ENCODE data around the gene NTRK3.

DNA sequence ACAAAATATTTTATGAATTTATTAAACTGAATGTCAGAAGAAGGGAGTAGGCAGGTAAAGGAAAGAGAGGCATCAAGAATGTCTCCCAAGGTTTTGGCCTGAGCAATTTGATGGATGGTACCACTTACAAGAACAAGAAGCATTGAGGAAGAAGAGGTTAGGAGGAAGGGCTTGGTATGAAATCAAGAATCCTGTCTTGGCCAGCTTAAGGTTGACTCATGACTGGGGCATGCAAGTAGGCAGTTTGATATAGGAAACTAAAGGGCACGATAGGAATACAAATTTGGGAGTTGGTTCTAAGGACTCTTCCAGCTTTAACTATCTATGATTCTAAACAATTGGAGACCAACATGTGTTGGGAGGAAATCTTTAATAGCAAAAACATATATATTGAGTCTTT is 79.1 kb downstream of the NTRK3 start:
- TF ChIP-seq, protein P1, sequence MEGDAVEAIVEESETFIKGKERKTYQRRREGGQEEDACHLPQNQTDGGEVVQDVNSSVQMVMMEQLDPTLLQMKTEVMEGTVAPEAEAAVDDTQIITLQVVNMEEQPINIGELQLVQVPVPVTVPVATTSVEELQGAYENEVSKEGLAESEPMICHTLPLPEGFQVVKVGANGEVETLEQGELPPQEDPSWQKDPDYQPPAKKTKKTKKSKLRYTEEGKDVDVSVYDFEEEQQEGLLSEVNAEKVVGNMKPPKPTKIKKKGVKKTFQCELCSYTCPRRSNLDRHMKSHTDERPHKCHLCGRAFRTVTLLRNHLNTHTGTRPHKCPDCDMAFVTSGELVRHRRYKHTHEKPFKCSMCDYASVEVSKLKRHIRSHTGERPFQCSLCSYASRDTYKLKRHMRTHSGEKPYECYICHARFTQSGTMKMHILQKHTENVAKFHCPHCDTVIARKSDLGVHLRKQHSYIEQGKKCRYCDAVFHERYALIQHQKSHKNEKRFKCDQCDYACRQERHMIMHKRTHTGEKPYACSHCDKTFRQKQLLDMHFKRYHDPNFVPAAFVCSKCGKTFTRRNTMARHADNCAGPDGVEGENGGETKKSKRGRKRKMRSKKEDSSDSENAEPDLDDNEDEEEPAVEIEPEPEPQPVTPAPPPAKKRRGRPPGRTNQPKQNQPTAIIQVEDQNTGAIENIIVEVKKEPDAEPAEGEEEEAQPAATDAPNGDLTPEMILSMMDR (IDR thresholded peaks at IDR 0.05) = no peak
- no peak for TF ChIP-seq POLR2A (IDR thresholded peaks at IDR 0.05)
